GM08714 (cell line): ENCODE measurements around the gene SLC2A1.

ENCODE experiments used
- H3K4me3 ChIP-seq: fragments of 200-500 bp; sonication (Bioruptor generic); 2 replicates; pipeline ENCODE4 v1.5.1; 2014; ENCODE audit warnings: mild to moderate bottlenecking, low read length, inconsistent platforms
- ZNF274 ChIP-seq: IDR thresholded peaks from 2 replicates; pipeline ENCODE4 v1.6.1; 2012; ENCODE audit warnings: mild to moderate bottlenecking, low read depth, low read length

SLC2A1 gene

GRCh38 chr1:42958488-42959319, at the start of gene SLC2A1:
Gene SLC2A1, minus strand, starts transcription at chr1:42958868. Its CDS starts 217 bp downstream, at chr1:42958651.
- peak within 1 kb of the TSS; percentile 74 for H3K4me3 ChIP-seq
- TF ChIP-seq ZNF274 = no peak

- H3K4me3 ChIP-seq = no peak overlapping the region
Measured at GRCh38 chr1:43007377-43008114, 48.9 kb upstream of the SLC2A1 start.

GRCh38 chr1:43005460-43006361, 47.0 kb upstream of the SLC2A1 start:
- no peak for TF ChIP-seq ZNF274
- no peak overlapping the region for H3K4me3 ChIP-seq

More at GRCh38 chr1:43007377-43008114, 48.9 kb upstream of the SLC2A1 start:
- TF ChIP-seq ZNF274 = no peak

GRCh38 chr1:43004587-43005459, 46.2 kb upstream of the SLC2A1 start:
- no peak for TF ChIP-seq ZNF274
- no peak overlapping the region for H3K4me3 ChIP-seq

- TF ChIP-seq ZNF274 = no peak
- no peak overlapping the region for H3K4me3 ChIP-seq
Measured at GRCh38 chr1:43002766-43003165, 44.1 kb upstream of the SLC2A1 start.

- TF ChIP-seq ZNF274 = no peak
- no peak overlapping the region for H3K4me3 ChIP-seq
Measured at GRCh38 chr1:43002116-43002515, 43.4 kb upstream of the SLC2A1 start.

- TF ChIP-seq ZNF274 = no peak
- H3K4me3 ChIP-seq = no peak overlapping the region
Measured at GRCh38 chr1:43001434-43001833, 42.8 kb upstream of the SLC2A1 start.

GRCh38 chr1:43000271-43000670, 41.6 kb upstream of the SLC2A1 start:
- H3K4me3 ChIP-seq = no peak overlapping the region
- no peak for TF ChIP-seq ZNF274

GRCh38 chr1:42999308-42999707, 40.6 kb upstream of the SLC2A1 start:
- H3K4me3 ChIP-seq = no peak overlapping the region

GRCh38 chr1:42998386-42998785, 39.7 kb upstream of the SLC2A1 start:
- TF ChIP-seq ZNF274 = no peak
- H3K4me3 ChIP-seq = no peak overlapping the region

More at GRCh38 chr1:42999308-42999707, 40.6 kb upstream of the SLC2A1 start:
- no peak for TF ChIP-seq ZNF274

GRCh38 chr1:42996384-42996970, 37.8 kb upstream of the SLC2A1 start:
- H3K4me3 ChIP-seq = no peak overlapping the region
- no peak for TF ChIP-seq ZNF274

- no peak overlapping the region for H3K4me3 ChIP-seq
- TF ChIP-seq ZNF274 = no peak
Measured at GRCh38 chr1:42993502-42994136, 35.0 kb upstream of the SLC2A1 start.

- H3K4me3 ChIP-seq = no peak overlapping the region
- no peak for TF ChIP-seq ZNF274
Measured at GRCh38 chr1:42992054-42992571, 33.4 kb upstream of the SLC2A1 start.
